WTC11 (cell line): ENCODE measurements around the gene NUP210. TPM values are rescaled to one million over a fixed set of nuclear protein-coding genes. Genes with fewer than 3 reads are reported as not detected.
A peak's percentile ranks its signal among the peaks of the same experiment; 100 is the strongest.

Experiments
- ATAC-seq: fragments of 200-7000 bp; cut with Tn5 transposase; 2 replicates; pipeline ENCODE4 v1.10.0; 2021; ENCODE audit warnings: mild to moderate bottlenecking, moderate library complexity
- CTCF ChIA-PET: fragments of 300-600 bp; sonication (Branson Sonifier 250); formaldehyde crosslinking; loops from one replicate; lab custom pipeline; 2021; ENCODE audit warnings: antibody characterized with exemption; lab: Charles Lee
- POLR2A ChIA-PET: fragments of 350-600 bp; sonication (Branson Sonifier 250); formaldehyde crosslinking; loops from one replicate; lab custom pipeline; 2021; ENCODE audit warnings: antibody characterized with exemption; lab: Charles Lee
- DNase-seq: peaks from one replicate; pipeline ENCODE4 v3.0.0; 2021; ENCODE audit warnings: low spot score
- H3K27ac Mint-ChIP-seq: 2 replicates; pipeline ENCODE4 v1.8.0; 2021; ENCODE audit warnings: mixed read lengths
- H3K27me3 Mint-ChIP-seq: 2 replicates; pipeline ENCODE4 v1.8.0; 2021; ENCODE audit warnings: low read depth, mild to moderate bottlenecking, moderate library complexity, mixed read lengths
- H3K36me3 Mint-ChIP-seq: 2 replicates; pipeline ENCODE4 v1.8.0; 2021; ENCODE audit warnings: mixed read lengths
- H3K4me1 Mint-ChIP-seq: 2 replicates; pipeline ENCODE4 v1.8.0; 2022; ENCODE audit warnings: mixed read lengths
- H3K4me3 Mint-ChIP-seq: 2 replicates; pipeline ENCODE4 v1.8.0; 2021; ENCODE audit warnings: mild to moderate bottlenecking, moderate library complexity, mixed read lengths
- H3K9me3 Mint-ChIP-seq: 2 replicates; pipeline ENCODE4 v1.8.0; 2021; ENCODE audit warnings: mixed read lengths
- ATF1 ChIP-seq: sonication (generic); formaldehyde crosslinking; IDR thresholded peaks from 2 replicates; pipeline ENCODE4 v1.8.1; 2023; ENCODE audit warnings: mild to moderate bottlenecking, moderate library complexity, missing genetic modification reagents
- EMX1 ChIP-seq: fragments of 250-450 bp; sonication (Bioruptor Pico); IDR thresholded peaks from 2 replicates; pipeline ENCODE4 v1.8.0; 2021; ENCODE audit warnings: mild to moderate bottlenecking
- FOXJ3 ChIP-seq: sonication (generic); formaldehyde crosslinking; IDR thresholded peaks from 2 replicates; pipeline ENCODE4 v1.9.0; 2021; ENCODE audit warnings: missing genetic modification reagents, mild to moderate bottlenecking, borderline replicate concordance
- GABPB1 ChIP-seq: sonication (generic); formaldehyde crosslinking; IDR thresholded peaks from 2 replicates; pipeline ENCODE4 v1.8.1; 2023; ENCODE audit warnings: mild to moderate bottlenecking, missing genetic modification reagents
- HMGA2 ChIP-seq: fragments of 250-450 bp; sonication (Bioruptor Pico); IDR thresholded peaks from 2 replicates; pipeline ENCODE4 v1.4.0; 2021; ENCODE audit warnings: mild to moderate bottlenecking, moderate library complexity
- IRF2 ChIP-seq: sonication (generic); formaldehyde crosslinking; IDR thresholded peaks from 2 replicates; pipeline ENCODE4 v1.8.0; 2022; ENCODE audit warnings: low read depth, missing genetic modification reagents, borderline replicate concordance
- KAT7 ChIP-seq: sonication (generic); formaldehyde crosslinking; IDR thresholded peaks from 2 replicates; pipeline ENCODE4 v1.8.1; 2023; ENCODE audit warnings: missing genetic modification reagents, mild to moderate bottlenecking, borderline replicate concordance
- RELA ChIP-seq: sonication (generic); formaldehyde crosslinking; IDR thresholded peaks from 2 replicates; pipeline ENCODE4 v1.8.1; 2022; ENCODE audit warnings: missing genetic modification reagents, mild to moderate bottlenecking, borderline replicate concordance
- TCF7 ChIP-seq: sonication (generic); formaldehyde crosslinking; IDR thresholded peaks from 2 replicates; pipeline ENCODE4 v1.8.0; 2022; ENCODE audit warnings: mild to moderate bottlenecking, low read depth, missing genetic modification reagents, moderate library complexity
- TEAD1 ChIP-seq: sonication (generic); formaldehyde crosslinking; IDR thresholded peaks from 2 replicates; pipeline ENCODE4 v1.8.0; 2022; ENCODE audit warnings: mild to moderate bottlenecking, missing genetic modification reagents
- ZNF416 ChIP-seq: fragments of 250-450 bp; sonication (Bioruptor Pico); IDR thresholded peaks from 2 replicates; pipeline ENCODE4 v1.9.0; 2021; ENCODE audit warnings: mild to moderate bottlenecking, inconsistent platforms
- total RNA-seq: library from RNA; stranded (reverse); gene quantifications from 3 replicates; pipeline ENCODE4 v1.2.3, GENCODE V29; 2021
- TF ChIP-seq, protein P1 (sequence below): fragments of 250-450 bp; sonication (Bioruptor Pico); IDR thresholded peaks from 2 replicates; pipeline ENCODE4 v1.9.0; 2021; ENCODE audit warnings: mild to moderate bottlenecking
- TF ChIP-seq, protein P2 (sequence below): sonication (generic); formaldehyde crosslinking; IDR thresholded peaks from 2 replicates; pipeline ENCODE4 v1.8.0; 2022; ENCODE audit warnings: mild to moderate bottlenecking, missing genetic modification reagents
- TF ChIP-seq, protein P3 (sequence below): sonication (generic); formaldehyde crosslinking; IDR thresholded peaks from 2 replicates; pipeline ENCODE4 v1.8.0; 2023; ENCODE audit warnings: missing genetic modification reagents
- TF ChIP-seq, protein P4 (sequence below): fragments of 250-450 bp; sonication (Bioruptor Pico); IDR thresholded peaks from 2 replicates; pipeline ENCODE4 v1.8.0; 2021; ENCODE audit warnings: mild to moderate bottlenecking
- TF ChIP-seq, protein P5 (sequence below): sonication (generic); formaldehyde crosslinking; IDR thresholded peaks from 2 replicates; pipeline ENCODE4 v1.8.1; 2023; ENCODE audit warnings: mild to moderate bottlenecking, moderate library complexity, missing genetic modification reagents
- TF ChIP-seq, protein P6 (sequence below): sonication (generic); formaldehyde crosslinking; IDR thresholded peaks from 2 replicates; pipeline ENCODE4 v1.8.1; 2022; ENCODE audit warnings: low read depth, mild to moderate bottlenecking, moderate library complexity, missing genetic modification reagents, borderline replicate concordance
- TF ChIP-seq, protein P7 (sequence below): sonication (generic); formaldehyde crosslinking; IDR thresholded peaks from 2 replicates; pipeline ENCODE4 v1.8.0; 2022; ENCODE audit warnings: missing genetic modification reagents

NUP210 gene
- total RNA-seq, 1 experiment from 2014 or later: 59.2 TPM

DNA sequence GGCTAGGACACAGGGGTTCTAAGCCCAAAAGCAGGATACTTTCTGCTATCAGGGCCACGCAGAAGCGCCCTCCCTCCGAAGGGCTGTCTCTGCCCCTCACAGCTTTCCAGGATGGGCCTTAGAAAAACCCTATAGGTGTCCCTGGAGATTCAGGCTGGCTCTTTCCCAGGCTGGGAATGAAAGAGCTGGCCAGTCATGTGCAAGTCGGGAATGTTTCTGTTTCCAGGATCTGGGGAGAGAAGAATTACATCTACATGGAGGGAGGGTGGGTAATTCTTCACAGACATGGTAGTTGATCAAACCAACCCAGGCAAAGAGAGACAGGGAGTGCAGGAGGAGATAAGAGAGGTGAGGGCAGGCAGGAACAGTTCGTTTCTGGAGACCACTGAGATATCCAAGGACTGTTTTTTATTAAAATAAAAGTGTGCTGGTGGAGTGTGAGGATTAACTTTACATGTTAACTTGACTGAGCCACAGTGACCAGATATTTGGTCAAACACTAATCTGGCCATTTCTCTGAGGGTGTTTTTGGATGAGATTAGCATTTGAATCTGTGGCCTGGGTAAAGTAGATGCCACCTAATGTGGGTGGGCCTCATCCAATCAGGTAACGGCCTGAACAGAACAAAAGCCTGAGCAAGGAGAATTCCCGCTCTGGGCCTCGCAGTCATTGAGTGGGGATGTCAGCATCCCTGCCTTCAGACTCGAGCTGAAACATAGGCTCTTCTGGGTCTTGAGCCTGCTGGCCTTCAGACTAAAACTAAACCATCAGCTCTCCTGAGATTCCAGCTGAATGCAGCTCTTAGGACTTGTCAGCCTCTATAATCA is 15.3 kb downstream of the NUP210 start:
- TF ChIP-seq, protein P1, sequence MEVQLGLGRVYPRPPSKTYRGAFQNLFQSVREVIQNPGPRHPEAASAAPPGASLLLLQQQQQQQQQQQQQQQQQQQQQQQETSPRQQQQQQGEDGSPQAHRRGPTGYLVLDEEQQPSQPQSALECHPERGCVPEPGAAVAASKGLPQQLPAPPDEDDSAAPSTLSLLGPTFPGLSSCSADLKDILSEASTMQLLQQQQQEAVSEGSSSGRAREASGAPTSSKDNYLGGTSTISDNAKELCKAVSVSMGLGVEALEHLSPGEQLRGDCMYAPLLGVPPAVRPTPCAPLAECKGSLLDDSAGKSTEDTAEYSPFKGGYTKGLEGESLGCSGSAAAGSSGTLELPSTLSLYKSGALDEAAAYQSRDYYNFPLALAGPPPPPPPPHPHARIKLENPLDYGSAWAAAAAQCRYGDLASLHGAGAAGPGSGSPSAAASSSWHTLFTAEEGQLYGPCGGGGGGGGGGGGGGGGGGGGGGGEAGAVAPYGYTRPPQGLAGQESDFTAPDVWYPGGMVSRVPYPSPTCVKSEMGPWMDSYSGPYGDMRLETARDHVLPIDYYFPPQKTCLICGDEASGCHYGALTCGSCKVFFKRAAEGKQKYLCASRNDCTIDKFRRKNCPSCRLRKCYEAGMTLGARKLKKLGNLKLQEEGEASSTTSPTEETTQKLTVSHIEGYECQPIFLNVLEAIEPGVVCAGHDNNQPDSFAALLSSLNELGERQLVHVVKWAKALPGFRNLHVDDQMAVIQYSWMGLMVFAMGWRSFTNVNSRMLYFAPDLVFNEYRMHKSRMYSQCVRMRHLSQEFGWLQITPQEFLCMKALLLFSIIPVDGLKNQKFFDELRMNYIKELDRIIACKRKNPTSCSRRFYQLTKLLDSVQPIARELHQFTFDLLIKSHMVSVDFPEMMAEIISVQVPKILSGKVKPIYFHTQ: no peak
- TF ChIP-seq KAT7: no peak
- TF ChIP-seq, protein P2, sequence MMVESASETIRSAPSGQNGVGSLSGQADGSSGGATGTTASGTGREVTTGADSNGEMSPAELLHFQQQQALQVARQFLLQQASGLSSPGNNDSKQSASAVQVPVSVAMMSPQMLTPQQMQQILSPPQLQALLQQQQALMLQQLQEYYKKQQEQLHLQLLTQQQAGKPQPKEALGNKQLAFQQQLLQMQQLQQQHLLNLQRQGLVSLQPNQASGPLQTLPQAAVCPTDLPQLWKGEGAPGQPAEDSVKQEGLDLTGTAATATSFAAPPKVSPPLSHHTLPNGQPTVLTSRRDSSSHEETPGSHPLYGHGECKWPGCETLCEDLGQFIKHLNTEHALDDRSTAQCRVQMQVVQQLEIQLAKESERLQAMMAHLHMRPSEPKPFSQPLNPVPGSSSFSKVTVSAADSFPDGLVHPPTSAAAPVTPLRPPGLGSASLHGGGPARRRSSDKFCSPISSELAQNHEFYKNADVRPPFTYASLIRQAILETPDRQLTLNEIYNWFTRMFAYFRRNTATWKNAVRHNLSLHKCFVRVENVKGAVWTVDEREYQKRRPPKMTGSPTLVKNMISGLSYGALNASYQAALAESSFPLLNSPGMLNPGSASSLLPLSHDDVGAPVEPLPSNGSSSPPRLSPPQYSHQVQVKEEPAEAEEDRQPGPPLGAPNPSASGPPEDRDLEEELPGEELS (CRISPR knock-in tag): no peak
- no peak for TF ChIP-seq TEAD1 (CRISPR knock-in tag)
- no peak for TF ChIP-seq ZNF416
- TF ChIP-seq TCF7 (CRISPR knock-in tag): no peak
- TF ChIP-seq, protein P3, sequence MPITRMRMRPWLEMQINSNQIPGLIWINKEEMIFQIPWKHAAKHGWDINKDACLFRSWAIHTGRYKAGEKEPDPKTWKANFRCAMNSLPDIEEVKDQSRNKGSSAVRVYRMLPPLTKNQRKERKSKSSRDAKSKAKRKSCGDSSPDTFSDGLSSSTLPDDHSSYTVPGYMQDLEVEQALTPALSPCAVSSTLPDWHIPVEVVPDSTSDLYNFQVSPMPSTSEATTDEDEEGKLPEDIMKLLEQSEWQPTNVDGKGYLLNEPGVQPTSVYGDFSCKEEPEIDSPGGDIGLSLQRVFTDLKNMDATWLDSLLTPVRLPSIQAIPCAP (CRISPR knock-in tag): no peak
- TF ChIP-seq ATF1 (CRISPR knock-in tag): no peak
- TF ChIP-seq FOXJ3 (CRISPR knock-in tag): no peak
- no peak for TF ChIP-seq IRF2
- TF ChIP-seq, protein P4, sequence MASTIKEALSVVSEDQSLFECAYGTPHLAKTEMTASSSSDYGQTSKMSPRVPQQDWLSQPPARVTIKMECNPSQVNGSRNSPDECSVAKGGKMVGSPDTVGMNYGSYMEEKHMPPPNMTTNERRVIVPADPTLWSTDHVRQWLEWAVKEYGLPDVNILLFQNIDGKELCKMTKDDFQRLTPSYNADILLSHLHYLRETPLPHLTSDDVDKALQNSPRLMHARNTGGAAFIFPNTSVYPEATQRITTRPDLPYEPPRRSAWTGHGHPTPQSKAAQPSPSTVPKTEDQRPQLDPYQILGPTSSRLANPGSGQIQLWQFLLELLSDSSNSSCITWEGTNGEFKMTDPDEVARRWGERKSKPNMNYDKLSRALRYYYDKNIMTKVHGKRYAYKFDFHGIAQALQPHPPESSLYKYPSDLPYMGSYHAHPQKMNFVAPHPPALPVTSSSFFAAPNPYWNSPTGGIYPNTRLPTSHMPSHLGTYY (CRISPR knock-in tag): no peak
- TF ChIP-seq RELA (CRISPR knock-in tag): no peak
- DNase-seq (no peak), ATAC-seq (no peak)
- H3K36me3 Mint-ChIP-seq: peaks cover 7% of the 10 kb centered on the region
- H3K27ac Mint-ChIP-seq: peak overlapping the region; percentile 8; the same call in 1 of the 2 replicates
- H3K4me1 Mint-ChIP-seq: peaks cover 9% of the 10 kb centered on the region
- POLR2A ChIA-PET: no interaction called here
- H3K27me3 Mint-ChIP-seq: no peaks in the 10 kb centered on the region
- H3K4me3 Mint-ChIP-seq: no peak overlapping the region
- peaks cover 4% of the 10 kb centered on the region for H3K9me3 Mint-ChIP-seq
- CTCF ChIA-PET: interaction anchor here (1.3 to 2.4 kb wide), 2 partner anchors 12 to 13 kb away, joined by 4 to 7 read pairs; no protein-coding TSS in a partner anchor

DNA sequence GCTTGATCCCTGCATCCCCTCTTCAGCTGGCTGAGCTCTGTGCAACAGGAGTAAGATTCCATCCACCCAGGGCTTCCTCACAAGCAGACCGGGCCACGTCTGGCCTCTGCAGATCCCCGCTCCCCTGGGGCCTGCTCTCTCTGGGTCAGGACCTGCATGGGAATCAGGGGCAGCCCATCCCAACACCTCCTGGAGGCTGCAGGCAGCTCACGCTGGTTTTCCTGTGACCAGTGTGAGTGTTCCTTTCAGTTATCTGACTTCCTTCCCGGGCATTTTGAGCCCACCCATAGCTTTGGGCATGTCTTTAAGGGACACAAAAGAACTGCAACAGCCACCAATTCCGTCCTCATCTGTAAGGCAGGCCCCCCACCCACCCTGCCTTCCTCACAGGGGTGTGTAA is 16.3 kb downstream of the NUP210 start:
- no peak overlapping the region for H3K4me3 Mint-ChIP-seq
- peaks cover 4% of the 10 kb centered on the region for H3K9me3 Mint-ChIP-seq
- peaks cover 4% of the 10 kb centered on the region for H3K36me3 Mint-ChIP-seq
- ChIA-PET POLR2A (no interaction called here), CTCF (interaction anchor here (0.5 to 2.4 kb wide), 3 partner anchors 12 to 323 kb away, joined by 3 to 7 read pairs (median 3); no protein-coding TSS in a partner anchor)
- peaks cover 9% of the 10 kb centered on the region for H3K4me1 Mint-ChIP-seq
- no peaks in the 10 kb centered on the region for H3K27me3 Mint-ChIP-seq
- ATAC-seq (peak; percentile 41), DNase-seq (no peak)
- peak overlapping the region; percentile 70; the same call in 1 of the 2 replicates for H3K27ac Mint-ChIP-seq
- no peak for TF ChIP-seq HMGA2 (CRISPR knock-in tag)
- no peak for TF ChIP-seq GABPB1 (CRISPR knock-in tag)
- TF ChIP-seq, protein P5, sequence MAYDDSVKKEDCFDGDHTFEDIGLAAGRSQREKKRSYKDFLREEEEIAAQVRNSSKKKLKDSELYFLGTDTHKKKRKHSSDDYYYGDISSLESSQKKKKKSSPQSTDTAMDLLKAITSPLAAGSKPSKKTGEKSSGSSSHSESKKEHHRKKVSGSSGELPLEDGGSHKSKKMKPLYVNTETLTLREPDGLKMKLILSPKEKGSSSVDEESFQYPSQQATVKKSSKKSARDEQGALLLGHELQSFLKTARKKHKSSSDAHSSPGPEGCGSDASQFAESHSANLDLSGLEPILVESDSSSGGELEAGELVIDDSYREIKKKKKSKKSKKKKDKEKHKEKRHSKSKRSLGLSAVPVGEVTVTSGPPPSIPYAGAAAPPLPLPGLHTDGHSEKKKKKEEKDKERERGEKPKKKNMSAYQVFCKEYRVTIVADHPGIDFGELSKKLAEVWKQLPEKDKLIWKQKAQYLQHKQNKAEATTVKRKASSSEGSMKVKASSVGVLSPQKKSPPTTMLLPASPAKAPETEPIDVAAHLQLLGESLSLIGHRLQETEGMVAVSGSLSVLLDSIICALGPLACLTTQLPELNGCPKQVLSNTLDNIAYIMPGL (CRISPR knock-in tag): no peak
- TF ChIP-seq, protein P2 (CRISPR knock-in tag): no peak
- TF ChIP-seq, protein P6, sequence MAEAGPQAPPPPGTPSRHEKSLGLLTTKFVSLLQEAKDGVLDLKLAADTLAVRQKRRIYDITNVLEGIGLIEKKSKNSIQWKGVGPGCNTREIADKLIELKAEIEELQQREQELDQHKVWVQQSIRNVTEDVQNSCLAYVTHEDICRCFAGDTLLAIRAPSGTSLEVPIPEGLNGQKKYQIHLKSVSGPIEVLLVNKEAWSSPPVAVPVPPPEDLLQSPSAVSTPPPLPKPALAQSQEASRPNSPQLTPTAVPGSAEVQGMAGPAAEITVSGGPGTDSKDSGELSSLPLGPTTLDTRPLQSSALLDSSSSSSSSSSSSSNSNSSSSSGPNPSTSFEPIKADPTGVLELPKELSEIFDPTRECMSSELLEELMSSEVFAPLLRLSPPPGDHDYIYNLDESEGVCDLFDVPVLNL: no peak
- TF ChIP-seq EMX1 (CRISPR knock-in tag): no peak
- TF ChIP-seq, protein P7, sequence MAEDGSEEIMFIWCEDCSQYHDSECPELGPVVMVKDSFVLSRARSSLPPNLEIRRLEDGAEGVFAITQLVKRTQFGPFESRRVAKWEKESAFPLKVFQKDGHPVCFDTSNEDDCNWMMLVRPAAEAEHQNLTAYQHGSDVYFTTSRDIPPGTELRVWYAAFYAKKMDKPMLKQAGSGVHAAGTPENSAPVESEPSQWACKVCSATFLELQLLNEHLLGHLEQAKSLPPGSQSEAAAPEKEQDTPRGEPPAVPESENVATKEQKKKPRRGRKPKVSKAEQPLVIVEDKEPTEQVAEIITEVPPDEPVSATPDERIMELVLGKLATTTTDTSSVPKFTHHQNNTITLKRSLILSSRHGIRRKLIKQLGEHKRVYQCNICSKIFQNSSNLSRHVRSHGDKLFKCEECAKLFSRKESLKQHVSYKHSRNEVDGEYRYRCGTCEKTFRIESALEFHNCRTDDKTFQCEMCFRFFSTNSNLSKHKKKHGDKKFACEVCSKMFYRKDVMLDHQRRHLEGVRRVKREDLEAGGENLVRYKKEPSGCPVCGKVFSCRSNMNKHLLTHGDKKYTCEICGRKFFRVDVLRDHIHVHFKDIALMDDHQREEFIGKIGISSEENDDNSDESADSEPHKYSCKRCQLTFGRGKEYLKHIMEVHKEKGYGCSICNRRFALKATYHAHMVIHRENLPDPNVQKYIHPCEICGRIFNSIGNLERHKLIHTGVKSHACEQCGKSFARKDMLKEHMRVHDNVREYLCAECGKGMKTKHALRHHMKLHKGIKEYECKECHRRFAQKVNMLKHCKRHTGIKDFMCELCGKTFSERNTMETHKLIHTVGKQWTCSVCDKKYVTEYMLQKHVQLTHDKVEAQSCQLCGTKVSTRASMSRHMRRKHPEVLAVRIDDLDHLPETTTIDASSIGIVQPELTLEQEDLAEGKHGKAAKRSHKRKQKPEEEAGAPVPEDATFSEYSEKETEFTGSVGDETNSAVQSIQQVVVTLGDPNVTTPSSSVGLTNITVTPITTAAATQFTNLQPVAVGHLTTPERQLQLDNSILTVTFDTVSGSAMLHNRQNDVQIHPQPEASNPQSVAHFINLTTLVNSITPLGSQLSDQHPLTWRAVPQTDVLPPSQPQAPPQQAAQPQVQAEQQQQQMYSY (CRISPR knock-in tag): no peak
